Keratinocyte (primary cell): ENCODE results near the gene AASDHPPT. TPM values are rescaled to one million over a fixed set of nuclear protein-coding genes. Genes with fewer than 3 reads are reported as not detected.
"Not testable (repeated sequence)": the region's sequence is repeated elsewhere in the genome, so short reads cannot be mapped to it uniquely, and the experiment has no call there.

ENCODE experiments used
- DNase-seq: peaks from one replicate; pipeline ENCODE4 v3.0.0-alpha.2; 2011; ENCODE audit warnings: low read depth, missing footprints, low spot score
- FAIRE-seq: peaks from 2 replicates; lab custom pipeline; 2011; peaks lifted over from hg19 to GRCh38; lab: Jason Lieb, UNC
- H2AFZ ChIP-seq: 2 replicates; pipeline ENCODE4 v1.6.0; 2012; ENCODE audit warnings: low read length, control low read depth, inconsistent platforms; ENCODE audit not compliant: control insufficient read depth
- H3K27ac ChIP-seq: 2 replicates; pipeline ENCODE4 v1.5.1; 2011; ENCODE audit warnings: low read length; ENCODE audit not compliant: control insufficient read depth, insufficient read depth
- H3K27me3 ChIP-seq: 3 replicates; pipeline ENCODE4 v1.6.0; 2011; ENCODE audit warnings: low read length; ENCODE audit not compliant: control insufficient read depth, insufficient read depth; ENCODE audit errors: extremely low read depth
- H3K36me3 ChIP-seq, 2 experiments: 2 replicates in 1 of 2; 3 replicates in 1 of 2; pipeline ENCODE4 v1.5.1; 2011; ENCODE audit warnings: low read length in 2 of 2, mild to moderate bottlenecking in 1 of 2; ENCODE audit not compliant: control insufficient read depth in 2 of 2, insufficient read depth in 2 of 2; ENCODE audit errors: extremely low read depth in 1 of 2
- H3K4me1 ChIP-seq: 3 replicates; pipeline ENCODE4 v1.5.1; 2011; ENCODE audit warnings: low read length; ENCODE audit not compliant: control insufficient read depth, insufficient read depth; ENCODE audit errors: extremely low read depth
- H3K4me2 ChIP-seq: 3 replicates; pipeline ENCODE4 v1.6.0; 2011; ENCODE audit warnings: low read depth, low read length; ENCODE audit not compliant: control insufficient read depth, insufficient read depth; ENCODE audit errors: extremely low read depth
- H3K4me3 ChIP-seq, 3 experiments: fragments of 200-600 bp in 1 of 3; sonication (generic) in 1 of 3; 2 replicates in 2 of 3; 3 replicates in 1 of 3; pipeline ENCODE4 v1.5.1; 2011 to 2016; ENCODE audit warnings: low read length in 3 of 3, mild to moderate bottlenecking in 3 of 3, control low read depth in 2 of 3, inconsistent platforms in 1 of 3, low read depth in 1 of 3, mixed read lengths in 1 of 3, mixed run types in 1 of 3, moderate library complexity in 1 of 3; ENCODE audit not compliant: control insufficient read depth in 2 of 3, insufficient read depth in 2 of 3; ENCODE audit errors: extremely low read depth in 1 of 3
- H3K79me2 ChIP-seq: 2 replicates; pipeline ENCODE4 v1.6.0; 2012; ENCODE audit warnings: low read length; ENCODE audit not compliant: control insufficient read depth, insufficient read depth
- H3K9ac ChIP-seq: 3 replicates; pipeline ENCODE4 v1.6.0; 2011; ENCODE audit warnings: low read length; ENCODE audit not compliant: control insufficient read depth, insufficient read depth; ENCODE audit errors: extremely low read depth
- H3K9me1 ChIP-seq: 3 replicates; pipeline ENCODE4 v1.6.0; 2011; ENCODE audit warnings: low read length; ENCODE audit not compliant: control insufficient read depth, insufficient read depth; ENCODE audit errors: extremely low read depth
- H3K9me3 ChIP-seq: 2 replicates; pipeline ENCODE4 v1.5.1; 2012; ENCODE audit warnings: low read depth, low read length; ENCODE audit not compliant: control insufficient read depth
- H4K20me1 ChIP-seq: 3 replicates; pipeline ENCODE4 v1.6.0; 2011; ENCODE audit warnings: low read length; ENCODE audit not compliant: control insufficient read depth, insufficient read depth; ENCODE audit errors: extremely low read depth
- CTCF ChIP-seq, 3 experiments: IDR thresholded peaks in 1 of 3; conservative IDR thresholded peaks in 1 of 3; optimal IDR thresholded peaks in 1 of 3; 2 replicates in 2 of 3; 3 replicates in 1 of 3; pipeline versions ENCODE3 to v1.5.1; 2011; ENCODE audit warnings: low read length in 3 of 3, mild to moderate bottlenecking in 3 of 3, moderate library complexity in 2 of 3, control low read depth in 1 of 3, inconsistent platforms in 1 of 3; ENCODE audit not compliant: insufficient read depth in 2 of 3; ENCODE audit errors: extremely low read depth in 1 of 3
- EZH2 ChIP-seq: IDR thresholded peaks from one replicate; pipeline ENCODE4 v1.6.1; 2012; ENCODE audit warnings: inconsistent platforms, mild to moderate bottlenecking, low read length, moderate library complexity
- dilution Hi-C: fragments of 300-500 bp; cut with MboI; formaldehyde crosslinking; loops from one replicate; pipeline ENCODE4 v1.7.0; 2020; ENCODE audit warnings: low sequenced_read_pairs; ENCODE audit not compliant: extremely low pct_ligation_motif_present
- polyA plus RNA-seq, 5 experiments: library from polyadenylated mRNA; depleted of rRNA in 3 of 5; stranded (reverse) in 3 of 5; stranded (forward) in 1 of 5; unstranded in 1 of 5; fragments of >200 nt; gene quantifications; 1 replicate in 1 of 5; 2 replicates in 3 of 5; 3 replicates in 1 of 5; pipeline versions ENCODE4 v1.2.1 to v1.2.3, GENCODE V29; 2011 to 2012; ENCODE audit warnings: missing spikeins in 2 of 5, low read depth in 1 of 5, low replicate concordance in 1 of 5

Gene AASDHPPT
- polyA plus RNA-seq, 1 donor (not counting 4 experiments of a cell fraction or from before 2014, with no cell fraction given), result 53.0 TPM

DNA sequence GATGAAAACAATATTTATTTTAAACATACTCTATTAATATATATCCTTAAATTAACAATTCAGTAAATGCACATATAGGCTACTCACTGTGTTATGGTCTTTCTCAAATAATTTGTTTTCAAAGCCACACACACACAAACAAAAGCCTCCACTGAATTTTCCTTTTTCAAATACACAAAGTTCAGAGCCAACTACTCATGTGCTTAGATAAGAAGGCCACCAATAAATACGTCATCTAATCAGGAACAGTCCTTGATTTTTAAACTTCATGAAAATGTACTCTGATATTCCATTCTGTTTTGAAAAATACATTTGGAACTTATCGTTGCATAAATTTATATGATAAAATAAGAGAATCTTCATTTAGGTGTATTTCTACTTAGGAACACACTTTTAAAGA, 26.4 kb upstream of the AASDHPPT start:
- DNase-seq (no peak), FAIRE-seq (no peak)
- Histone ChIP-seq H3K27ac (no peak overlapping the region), H2AFZ (no peak overlapping the region), H3K36me3 (no peaks in the 10 kb centered on the region), H4K20me1 (no peaks in the 10 kb centered on the region), H3K79me2 (no peaks in the 10 kb centered on the region), H3K9me3 (no peaks in the 10 kb centered on the region), H3K9me1 (no peaks in the 10 kb centered on the region), H3K4me2 (no peak overlapping the region), H3K4me1 (no peaks in the 10 kb centered on the region), H3K9ac (no peak overlapping the region), H3K27me3 (no peaks in the 10 kb centered on the region), H3K4me3 (no peak overlapping the region)
- TF ChIP-seq EZH2 (no peak), CTCF (optimal IDR thresholded peaks at IDR 0.05 in 1 of 3, IDR thresholded peaks at IDR 0.05 in 1 of 3, conservative IDR thresholded peaks at IDR 0.05 in 1 of 3; ENCODE audit: extremely low read depth in 1 of 3, insufficient read depth in 2 of 3, low read length in 3 of 3) (no peak)
- dilution Hi-C loops, result no loop called here

DNA sequence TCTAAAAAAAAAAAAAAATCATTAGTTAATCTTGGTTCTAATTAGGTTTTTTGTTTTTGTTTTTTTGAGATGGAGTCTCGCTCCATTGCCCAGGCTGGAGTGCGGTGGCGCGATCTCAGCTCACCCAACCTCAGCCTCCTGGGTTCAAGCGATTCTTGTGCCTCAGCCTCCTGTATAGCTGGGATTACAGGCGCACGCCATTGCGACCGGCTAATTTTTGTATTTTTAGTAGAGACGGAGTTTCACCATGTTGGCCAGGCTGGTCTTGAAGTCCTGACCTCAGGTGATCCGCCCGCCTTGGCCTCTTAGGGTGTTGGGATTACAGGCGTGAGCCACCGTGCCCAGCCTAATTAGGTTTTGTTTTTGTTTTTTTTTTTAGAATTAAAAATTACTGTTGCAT, 19.1 kb upstream of the AASDHPPT start:
- H3K36me3 ChIP-seq, H3K9me3 ChIP-seq, DNase-seq, H3K9ac ChIP-seq, H3K27me3 ChIP-seq, dilution Hi-C loops, FAIRE-seq, H3K4me3 ChIP-seq, H2AFZ ChIP-seq, H3K4me1 ChIP-seq, H3K27ac ChIP-seq, H3K9me1 ChIP-seq, H3K4me2 ChIP-seq, H4K20me1 ChIP-seq, H3K79me2 ChIP-seq: not testable (repeated sequence)

DNA sequence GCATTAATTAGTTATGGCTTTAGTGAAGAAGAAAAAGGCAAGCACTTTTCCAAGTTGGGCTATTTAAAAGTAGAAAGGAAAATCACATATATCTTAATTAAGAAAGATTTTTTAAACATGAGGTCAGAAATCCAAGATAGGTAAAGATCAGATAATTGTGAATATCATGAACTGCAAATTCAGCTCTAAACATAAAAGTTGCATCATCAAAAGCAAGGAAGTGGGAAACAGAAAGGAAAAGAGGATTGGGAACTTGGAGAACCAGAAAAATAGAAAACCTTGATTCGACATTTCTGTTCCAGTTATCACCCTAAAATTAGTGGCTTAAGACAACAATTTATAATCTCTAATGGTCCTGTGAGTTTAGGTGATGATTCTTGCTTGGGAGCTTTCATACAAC, 17.8 kb upstream of the AASDHPPT start:
- Histone ChIP-seq H3K79me2 (no peaks in the 10 kb centered on the region), H2AFZ (no peak overlapping the region), H3K9ac (no peak overlapping the region), H3K27me3 (no peaks in the 10 kb centered on the region), H3K9me1 (no peaks in the 10 kb centered on the region), H3K4me2 (no peak overlapping the region), H4K20me1 (no peaks in the 10 kb centered on the region), H3K4me1 (no peaks in the 10 kb centered on the region), H3K4me3 (no peak overlapping the region), H3K27ac (no peak overlapping the region), H3K36me3 (no peaks in the 10 kb centered on the region), H3K9me3 (no peaks in the 10 kb centered on the region)
- FAIRE-seq (no peak), DNase-seq (no peak)
- TF ChIP-seq EZH2 (no peak), CTCF (optimal IDR thresholded peaks at IDR 0.05 in 1 of 3, IDR thresholded peaks at IDR 0.05 in 1 of 3, conservative IDR thresholded peaks at IDR 0.05 in 1 of 3; ENCODE audit: extremely low read depth in 1 of 3, insufficient read depth in 2 of 3, low read length in 3 of 3) (no peak)
- dilution Hi-C loops, result no loop called here
